Large intestine (tissue), 3 donors: ENCODE data around the gene PJVK. TPM values are rescaled to one million over a fixed set of nuclear protein-coding genes. Genes with fewer than 3 reads are reported as not detected.
"Not testable (repeated sequence)": the region's sequence is repeated elsewhere in the genome, so short reads cannot be mapped to it uniquely, and the experiment has no call there.

Source experiments
- DNase-seq, 2 donors: peaks; one replicate each; pipeline versions ENCODE4 v3.0.0 to v3.0.0-alpha.2; 2013
- H3K27ac ChIP-seq: one replicate; pipeline ENCODE4 v1.5.1; 2013; ENCODE audit warnings: low read length
- H3K27me3 ChIP-seq: 2 replicates; pipeline ENCODE4 v1.6.1; 2013; ENCODE audit warnings: low read length; ENCODE audit not compliant: control insufficient read depth, insufficient read depth
- H3K36me3 ChIP-seq: 2 replicates; pipeline ENCODE4 v1.6.1; 2013; ENCODE audit warnings: low read length; ENCODE audit not compliant: control insufficient read depth, insufficient read depth
- H3K4me1 ChIP-seq: one replicate; pipeline ENCODE4 v1.6.1; 2013; ENCODE audit warnings: low read length; ENCODE audit not compliant: control insufficient read depth, insufficient read depth
- H3K4me3 ChIP-seq: one replicate; pipeline ENCODE4 v1.5.1; 2013; ENCODE audit warnings: low read length
- H3K9me3 ChIP-seq: one replicate; pipeline ENCODE4 v1.6.1; 2013; ENCODE audit warnings: mild to moderate bottlenecking, low read depth, low read length, moderate library complexity; ENCODE audit not compliant: control insufficient read depth
- WGBS: methylation state at CpG from one replicate; pipeline ENCODE4 v1.1.5; 2013; ENCODE audit warnings: low lambda C conversion rate; ENCODE audit not compliant: insufficient coverage; 5-methylcytosine and 5-hydroxymethylcytosine counted together
- polyA plus RNA-seq: library from polyadenylated mRNA; unstranded; fragments of 120-200 nt; gene quantifications from one replicate; pipeline ENCODE4 v1.2.1, GENCODE V29; 2013

The PJVK gene
- polyA plus RNA-seq, 1 donor, result 6.5 TPM

GRCh38 chr2:178414266-178415247, 36.6 kb upstream of the PJVK start:
- Histone ChIP-seq H3K9me3 (no peaks in the 10 kb centered on the region), H3K27me3 (no peaks in the 10 kb centered on the region), H3K4me1 (no peaks in the 10 kb centered on the region), H3K36me3 (no peaks in the 10 kb centered on the region), H3K27ac (peak overlapping the region; percentile 72), H3K4me3 (peak overlapping the region; percentile 65)
- DNase-seq, result peak; percentile 88 to 89
- 51% methylated on average over 4 of the region's 21 CpGs for WGBS

- no peak overlapping the region for H3K27ac ChIP-seq
- no peaks in the 10 kb centered on the region for H3K9me3 ChIP-seq
- H3K27me3 ChIP-seq, result no peaks in the 10 kb centered on the region
- no peaks in the 10 kb centered on the region for H3K36me3 ChIP-seq
- no peak overlapping the region for H3K4me3 ChIP-seq
- DNase-seq, result no peak
- no peaks in the 10 kb centered on the region for H3K4me1 ChIP-seq
These were observed 35.2 kb upstream of the PJVK start for GRCh38 chr2:178415979-178416378.

DNA sequence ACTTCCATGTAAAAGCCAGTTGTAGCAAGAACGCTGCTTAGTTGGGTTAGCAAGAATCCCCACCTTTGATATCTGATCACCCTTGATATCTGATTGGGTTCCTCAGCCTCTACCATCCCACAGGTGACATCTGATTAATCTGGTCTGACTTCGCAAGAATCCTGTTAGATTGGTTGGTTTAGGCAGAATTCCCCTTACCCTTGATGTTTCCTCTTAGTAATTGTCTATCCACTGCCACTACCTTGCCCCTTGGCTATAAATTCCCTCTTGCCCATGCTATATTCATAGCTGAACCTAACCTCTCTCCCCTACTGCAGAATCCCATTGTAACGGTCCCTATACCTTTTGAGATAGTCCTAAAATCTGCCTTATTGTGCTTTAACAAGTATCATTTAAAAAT, 33.3 kb upstream of the PJVK start:
- H3K4me1 ChIP-seq, result no peaks in the 10 kb centered on the region
- no peak overlapping the region for H3K4me3 ChIP-seq
- DNase-seq, result no peak
- no peaks in the 10 kb centered on the region for H3K27me3 ChIP-seq
- WGBS, result 94% methylated on average over 2 of the region's 3 CpGs
- H3K36me3 ChIP-seq, result no peaks in the 10 kb centered on the region
- no peak overlapping the region for H3K27ac ChIP-seq
- no peaks in the 10 kb centered on the region for H3K9me3 ChIP-seq

DNA sequence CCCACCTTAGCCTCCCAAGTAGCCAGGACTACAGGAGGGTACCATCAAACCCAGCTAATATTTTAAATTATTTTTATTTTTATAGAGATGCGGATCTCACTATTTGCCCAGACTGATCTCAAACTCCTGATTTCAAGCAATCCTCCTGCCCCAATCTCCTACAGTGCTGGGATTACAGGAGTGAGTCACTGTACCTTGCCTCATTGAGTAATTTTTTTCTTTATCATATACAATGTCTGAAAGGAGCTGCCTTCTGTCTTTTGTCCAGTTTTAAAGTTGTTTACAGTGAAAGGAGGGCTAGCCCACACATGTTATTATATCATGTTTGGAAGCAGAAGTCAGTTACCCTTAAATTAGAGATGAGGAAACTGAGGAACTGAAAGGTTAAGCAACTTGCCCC, 32.8 kb upstream of the PJVK start:
- Histone ChIP-seq H3K27ac (no peak overlapping the region), H3K9me3 (no peaks in the 10 kb centered on the region), H3K4me1 (no peaks in the 10 kb centered on the region), H3K36me3 (no peaks in the 10 kb centered on the region), H3K27me3 (no peaks in the 10 kb centered on the region), H3K4me3 (no peak overlapping the region)
- DNase-seq, result peak in 1 of 2 donors; percentile 31
- no CpG with 5 or more reads among the region's 1 CpG for WGBS

DNA sequence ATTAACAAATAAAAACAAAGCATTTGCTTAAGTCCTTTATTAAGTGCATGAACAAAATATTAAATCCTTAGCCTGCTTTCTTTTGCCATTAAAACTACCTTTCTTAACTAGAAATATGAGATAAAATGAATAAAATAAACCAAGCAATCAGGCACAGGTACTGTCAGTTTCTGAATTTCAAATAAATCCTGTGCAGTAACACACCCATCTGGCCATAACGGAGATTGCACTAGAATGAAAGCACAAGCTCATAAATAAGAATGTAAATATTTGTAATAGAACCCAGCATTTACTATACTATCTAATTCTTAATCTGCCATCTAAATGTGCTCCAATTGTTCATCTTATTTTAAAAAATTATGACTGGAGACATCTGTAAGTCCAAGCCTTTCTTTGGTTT, 32.1 kb upstream of the PJVK start:
- DNase-seq, result peak in 1 of 2 donors; percentile 25
- WGBS, result no CpG with 5 or more reads among the region's 1 CpG

GRCh38 chr2:178420463-178420999, 30.6 kb upstream of the PJVK start:
- no CpG with 5 or more reads among the region's 1 CpG for WGBS
- H3K27ac ChIP-seq, result no peak overlapping the region

More for the DNA sequence above, 32.1 kb upstream of the PJVK start:
- Histone ChIP-seq H3K9me3 (no peaks in the 10 kb centered on the region), H3K27ac (no peak overlapping the region), H3K27me3 (no peaks in the 10 kb centered on the region), H3K4me1 (no peaks in the 10 kb centered on the region), H3K4me3 (no peak overlapping the region), H3K36me3 (no peaks in the 10 kb centered on the region)

GRCh38 chr2:178422097-178422496, 29.1 kb upstream of the PJVK start:
- no peak for DNase-seq
- H3K27ac ChIP-seq, result no peak overlapping the region
- H3K27me3 ChIP-seq, result no peaks in the 10 kb centered on the region
- no CpG with 5 or more reads among the region's 3 CpGs for WGBS
- H3K9me3 ChIP-seq, result peaks cover 6% of the 10 kb centered on the region
- H3K4me3 ChIP-seq, result no peak overlapping the region
- H3K36me3 ChIP-seq, result no peaks in the 10 kb centered on the region
- no peaks in the 10 kb centered on the region for H3K4me1 ChIP-seq

More at GRCh38 chr2:178420463-178420999, 30.6 kb upstream of the PJVK start:
- Histone ChIP-seq H3K36me3 (no peaks in the 10 kb centered on the region), H3K4me3 (no peak overlapping the region), H3K27me3 (no peaks in the 10 kb centered on the region), H3K4me1 (no peaks in the 10 kb centered on the region), H3K9me3 (peaks cover 6% of the 10 kb centered on the region)
- no peak for DNase-seq

- not testable (repeated sequence) for H3K9me3 ChIP-seq, H3K27ac ChIP-seq, H3K4me3 ChIP-seq, H3K4me1 ChIP-seq, DNase-seq, H3K27me3 ChIP-seq, H3K36me3 ChIP-seq
- WGBS, result no CpG with 5 or more reads among the region's 5 CpGs
These were observed 27.4 kb upstream of the PJVK start for GRCh38 chr2:178423746-178424145.

DNA sequence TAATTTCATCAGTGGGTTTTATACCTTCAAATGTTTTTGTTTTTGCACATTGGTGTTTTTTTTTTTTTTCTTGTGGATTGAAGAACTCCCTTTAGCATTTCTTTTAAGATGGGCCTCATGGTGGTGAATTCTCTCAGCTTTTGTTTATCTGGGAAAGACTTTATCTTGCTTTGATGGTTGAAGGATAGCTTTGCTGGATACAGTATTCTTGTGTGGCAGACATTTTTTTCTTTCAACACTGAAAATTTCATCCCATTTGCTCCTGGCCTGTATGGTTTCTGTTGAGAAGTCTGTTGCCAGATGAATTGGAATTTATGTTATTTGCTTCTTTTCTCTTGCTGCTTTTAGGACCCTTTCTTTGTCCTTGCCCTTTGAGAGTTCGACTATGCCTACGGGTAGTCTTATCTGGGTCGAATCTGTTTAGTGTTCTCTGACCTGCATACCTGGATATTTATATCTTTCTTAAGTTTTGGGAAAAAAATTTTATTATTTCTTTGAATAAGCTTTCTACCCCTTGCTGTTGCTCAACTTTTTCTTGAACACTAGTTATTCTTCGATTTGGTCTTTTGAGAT, 25.8 kb upstream of the PJVK start:
- Histone ChIP-seq H3K9me3 (peaks cover 6% of the 10 kb centered on the region), H3K27me3 (no peaks in the 10 kb centered on the region), H3K36me3 (peaks cover 10% of the 10 kb centered on the region), H3K4me1 (peaks cover 6% of the 10 kb centered on the region), H3K27ac (no peak overlapping the region), H3K4me3 (no peak overlapping the region)
- DNase-seq, result no peak
- 100% methylated on average over 1 of the region's 4 CpGs for WGBS

GRCh38 chr2:178426388-178426787, 24.8 kb upstream of the PJVK start:
- Histone ChIP-seq H3K4me1 (peaks cover 6% of the 10 kb centered on the region), H3K27ac (no peak overlapping the region), H3K4me3 (no peak overlapping the region), H3K27me3 (no peaks in the 10 kb centered on the region), H3K9me3 (peaks cover 6% of the 10 kb centered on the region), H3K36me3 (peaks cover 17% of the 10 kb centered on the region)
- DNase-seq, result no peak
- no CpG with 5 or more reads among the region's 3 CpGs for WGBS
